ENCODE data around the gene FOSB.
A peak's percentile ranks its signal among the peaks of the same experiment; 100 is the strongest.

The FOSB gene

DNA sequence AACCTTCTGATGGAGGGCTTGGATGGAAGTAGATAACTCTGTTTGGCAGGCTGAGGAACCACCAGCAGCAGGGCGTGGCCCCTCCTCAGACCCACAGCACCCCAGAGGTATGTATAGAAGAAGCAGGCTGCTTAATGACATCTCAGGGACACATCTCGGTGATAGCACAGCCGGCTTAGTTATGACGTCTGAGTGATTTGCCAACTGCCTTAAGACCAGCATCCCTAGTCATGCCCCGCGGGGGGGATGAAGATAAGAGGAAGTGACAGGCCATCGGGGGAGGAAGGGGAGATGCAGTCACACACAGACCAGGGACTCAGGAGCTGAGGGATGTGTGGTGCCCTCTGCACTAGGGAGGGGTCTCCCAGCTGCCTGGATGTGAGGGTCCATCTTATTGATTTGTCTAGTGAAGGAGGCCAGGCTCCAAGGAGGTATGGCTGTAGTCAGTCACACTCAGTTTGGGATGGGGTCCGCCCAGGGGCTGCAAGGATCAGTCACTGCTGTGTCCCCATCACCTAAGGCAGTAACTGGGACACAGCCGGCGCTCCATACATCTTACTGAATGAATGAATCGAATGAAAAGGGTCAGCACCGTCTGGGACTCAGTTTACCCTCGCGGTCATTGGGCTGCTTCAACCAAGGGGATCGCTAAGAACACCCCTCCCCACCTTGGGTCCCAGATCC, 24.9 kb upstream of the FOSB start:
- no peak for DNase-seq

- peak; percentile 82 for DNase-seq
Measured at GRCh38 chr19:45443462-45444317, 24.1 kb upstream of the FOSB start.

GRCh38 chr19:45444318-45445041, 23.3 kb upstream of the FOSB start:
- DNase-seq = peak; percentile 67

GRCh38 chr19:45445139-45445538, 22.7 kb upstream of the FOSB start:
- no peak for DNase-seq

GRCh38 chr19:45446295-45446694, 21.5 kb upstream of the FOSB start:
- DNase-seq = no peak

- DNase-seq = no peak
Measured at GRCh38 chr19:45446944-45447343, 20.9 kb upstream of the FOSB start.

DNA sequence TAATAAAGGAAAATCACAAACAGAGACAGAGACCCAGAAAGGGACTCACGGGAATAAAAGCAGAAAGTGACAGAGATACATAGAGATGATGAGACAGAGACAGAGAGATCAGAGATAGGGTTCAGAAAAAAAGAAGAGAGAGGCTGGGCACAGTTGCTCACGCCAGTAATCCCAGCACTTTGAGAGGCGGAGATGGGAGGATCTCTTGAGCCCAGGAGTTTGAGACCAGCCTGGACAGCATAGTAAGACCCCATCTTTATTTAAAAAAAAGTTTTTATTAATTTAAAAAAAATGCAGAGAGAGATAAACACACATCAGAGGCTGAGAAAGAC, 19.4 kb upstream of the FOSB start:
- DNase-seq = no peak

DNA sequence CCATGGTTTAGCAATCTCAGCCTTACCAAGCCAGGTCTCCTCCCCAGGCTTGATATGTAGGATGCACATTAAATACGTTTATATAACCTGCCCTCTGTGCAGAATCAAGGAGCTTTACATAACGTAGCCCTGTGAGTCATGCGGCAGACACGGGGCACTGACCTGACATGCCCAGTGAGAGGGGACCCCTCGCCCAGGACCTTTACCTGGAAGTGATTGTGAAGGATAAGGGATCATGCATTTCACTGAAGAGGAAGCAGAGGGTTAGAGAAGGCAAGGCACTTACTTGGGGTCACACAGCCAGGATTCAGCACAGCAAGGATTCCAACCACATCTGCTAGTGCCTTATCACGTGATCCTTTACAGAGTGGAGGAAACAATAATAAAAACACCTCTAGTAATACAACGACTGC, 18.9 kb upstream of the FOSB start:
- DNase-seq = peak; percentile 66

DNA sequence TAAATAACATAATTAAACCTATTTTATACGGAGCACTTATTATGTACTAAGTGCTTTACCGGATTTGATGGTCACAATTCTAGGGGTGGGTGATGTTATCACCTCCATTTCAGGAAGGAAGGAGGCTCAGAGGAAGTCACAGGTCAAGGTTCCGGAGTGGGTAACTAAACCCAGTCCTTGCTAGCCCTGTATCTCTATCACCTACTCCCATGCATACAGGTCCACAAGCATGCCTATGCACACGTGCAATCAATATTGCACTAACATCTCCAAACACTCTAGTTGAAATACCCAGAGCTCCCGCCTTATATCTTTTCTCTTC, 17.8 kb upstream of the FOSB start:
- no peak for DNase-seq

DNA sequence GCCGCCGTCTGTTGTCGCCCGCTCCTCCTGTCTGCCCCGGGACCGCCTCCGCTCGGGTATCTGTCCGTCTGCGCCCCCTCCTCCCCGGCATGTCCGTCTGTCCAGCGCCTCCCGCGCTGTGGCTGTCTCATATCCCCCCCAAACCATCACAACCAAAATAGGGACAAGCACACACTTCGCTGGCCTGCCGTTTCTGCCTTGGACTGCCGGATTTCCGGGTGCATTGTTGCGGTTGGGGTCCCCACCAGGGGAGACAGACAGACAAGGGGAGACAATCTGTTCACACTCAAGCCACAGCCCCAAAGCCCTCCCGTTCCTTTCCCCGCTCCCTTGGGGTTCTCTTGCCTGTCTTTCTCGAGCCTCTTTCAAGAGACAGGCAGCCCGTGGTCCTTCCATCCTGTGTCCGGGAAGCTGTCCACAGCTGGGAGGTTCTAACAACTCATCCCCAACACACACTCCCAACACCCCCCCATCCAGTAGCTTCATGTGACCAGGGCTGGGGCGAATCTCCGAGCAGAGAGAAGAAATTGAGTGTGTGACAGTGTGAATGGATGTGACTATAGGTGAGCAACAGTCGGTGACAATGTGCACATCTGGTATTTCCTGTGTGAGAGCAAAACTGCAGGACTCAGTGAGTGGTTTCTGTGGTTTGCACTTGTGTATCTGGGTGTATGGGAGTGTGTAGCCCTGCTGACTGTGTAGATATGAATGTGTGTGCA, 16.5 kb upstream of the FOSB start:
- DNase-seq = no peak

GRCh38 chr19:45451850-45452387, 15.9 kb upstream of the FOSB start:
- DNase-seq = no peak

DNA sequence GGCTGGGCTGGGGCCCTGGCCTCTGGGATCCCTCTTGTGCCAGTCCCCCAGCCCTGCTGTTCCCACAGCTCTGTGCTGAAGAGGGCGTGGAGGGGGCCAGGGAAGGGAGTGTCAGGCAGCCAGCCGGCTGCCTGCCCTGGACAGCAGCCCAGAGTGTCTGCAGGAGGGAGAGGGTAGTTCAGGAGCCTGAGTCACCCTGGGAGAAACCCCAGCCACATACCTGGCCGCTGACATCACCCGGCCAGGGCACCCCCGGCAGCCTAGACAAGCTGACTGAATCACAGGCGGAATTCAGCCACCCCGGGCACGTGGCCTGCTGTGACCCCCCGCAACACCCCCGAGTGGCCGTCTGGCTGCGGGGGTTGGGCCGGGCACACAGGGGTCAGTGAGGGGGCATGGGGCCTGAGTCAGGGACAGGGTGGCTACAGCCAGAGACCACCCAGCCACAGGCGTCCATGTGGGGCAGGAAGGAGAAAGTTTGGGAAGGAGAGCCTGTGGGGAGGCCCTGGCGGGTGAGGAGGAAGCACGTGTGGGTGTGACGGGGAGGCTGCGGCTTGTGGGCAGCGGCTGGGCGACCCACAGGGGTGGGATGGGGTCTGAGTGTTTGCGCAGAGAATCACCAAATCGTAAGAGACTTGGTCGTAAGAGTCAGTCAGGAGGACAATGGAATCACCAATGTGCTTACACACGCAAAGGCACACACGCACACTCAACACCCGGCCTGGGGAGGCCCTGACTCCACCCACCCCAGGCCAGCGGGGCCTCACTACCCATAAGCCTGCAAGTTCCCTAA, 11.9 kb upstream of the FOSB start:
- DNase-seq = peak; percentile 100

GRCh38 chr19:45456500-45456815, 11.3 kb upstream of the FOSB start:
- no peak for DNase-seq

GRCh38 chr19:45457776-45458175, 10.0 kb upstream of the FOSB start:
- DNase-seq = no peak

- no peak for DNase-seq
Measured at GRCh38 chr19:45460807-45461347, 6.9 kb upstream of the FOSB start.

DNA sequence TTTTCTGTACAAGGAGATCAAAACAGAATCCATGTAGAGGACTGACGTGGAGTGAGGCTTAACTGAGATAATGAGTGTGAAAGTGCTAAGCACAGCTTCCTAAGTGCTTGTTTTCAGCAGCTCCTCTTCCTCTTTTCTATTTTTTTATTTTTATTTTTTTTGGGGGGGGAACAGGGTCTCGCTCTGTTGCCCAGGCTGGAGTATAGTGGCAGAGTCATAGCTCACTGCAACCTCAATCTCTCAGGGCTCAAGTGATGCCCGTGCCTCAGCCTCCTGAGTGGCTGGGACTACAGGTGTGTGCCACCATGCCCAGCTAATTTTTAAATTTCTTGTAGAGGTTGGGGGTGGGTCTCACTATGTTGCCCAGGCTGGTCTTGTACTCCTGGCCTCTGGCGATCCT, 5.6 kb upstream of the FOSB start:
- no peak for DNase-seq

DNA sequence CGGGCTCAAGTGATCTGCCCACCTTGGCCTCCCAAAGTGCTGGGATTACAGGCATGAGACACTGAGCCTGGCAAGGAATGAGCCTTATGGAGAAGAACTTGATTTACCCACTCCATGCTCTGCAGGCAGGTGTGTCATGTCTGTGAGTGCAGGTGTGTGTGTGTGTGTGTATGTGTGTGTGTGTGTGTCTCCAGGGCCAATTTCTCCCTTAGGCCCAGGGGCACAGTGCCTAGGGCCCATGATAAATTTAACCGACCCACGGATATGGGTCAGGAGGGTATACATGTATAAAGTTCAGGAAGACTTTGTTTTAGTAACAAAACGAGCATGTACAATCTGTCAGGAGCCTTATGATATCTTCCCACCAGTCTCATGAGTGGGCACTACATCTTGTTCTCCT, 4.6 kb upstream of the FOSB start:
- no peak for DNase-seq

- DNase-seq = no peak
Measured at GRCh38 chr19:45464274-45464673, 3.5 kb upstream of the FOSB start.

- DNase-seq = no peak
Measured at GRCh38 chr19:45464852-45465441, 2.8 kb upstream of the FOSB start.

- DNase-seq = no peak
Measured at GRCh38 chr19:45467115-45467455, 711 bp upstream of the FOSB start.

- DNase-seq = no peak
Measured at GRCh38 chr19:45468159-45468651, 409 bp downstream of the FOSB start.

- no peak for DNase-seq
Measured at GRCh38 chr19:45468803-45469131, 971 bp downstream of the FOSB start.
